ENCODE data around the gene ATAD3C. TPM values are rescaled to one million over a fixed set of nuclear protein-coding genes. Genes with fewer than 3 reads are reported as not detected.
"Not testable (repeated sequence)": the region's sequence is repeated elsewhere in the genome, so short reads cannot be mapped to it uniquely, and the experiment has no call there.

The ATAD3C gene
- total RNA-seq, 2 donors from 2014 or later: 1.7 to 2.4 TPM

- intact Hi-C loops (cut with DNase I): no loop called here
- no peak for DNase-seq
- ATAC-seq: no peak
These were observed 11.1 kb downstream of the ATAD3C start for GRCh38 chr1:1460540-1461130.

- intact Hi-C loops (cut with DNase I): no loop called here
- no peak for ATAC-seq
- DNase-seq: no peak
These were observed 12.3 kb downstream of the ATAD3C start for GRCh38 chr1:1461721-1462317.

- peak; percentile 83 to 87 for ATAC-seq
- peak; percentile 53 for DNase-seq
- intact Hi-C loops (cut with DNase I): no loop called here
These were observed 13.0 kb downstream of the ATAD3C start for GRCh38 chr1:1462318-1462966.

- intact Hi-C loops (cut with DNase I): no loop called here
These were observed 13.8 kb downstream of the ATAD3C start for GRCh38 chr1:1463312-1463711.

GRCh38 chr1:1468196-1468985 is 18.9 kb downstream of the ATAD3C start:
- intact Hi-C loops (cut with DNase I); ATAC-seq; DNase-seq: not testable (repeated sequence)

More at GRCh38 chr1:1463312-1463711, 13.8 kb downstream of the ATAD3C start:
- no peak for DNase-seq
- no peak for ATAC-seq

- intact Hi-C loops (cut with DNase I): no loop called here
- ATAC-seq: no peak
These were observed 21.3 kb downstream of the ATAD3C start for GRCh38 chr1:1470626-1471388.

GRCh38 chr1:1471389-1472052 is 22.0 kb downstream of the ATAD3C start, which contains the start of gene ATAD3B:
ATAD3B (plus strand) TSS chr1:1471765; CDS start chr1:1471885, 120 bp downstream.
- DNase-seq: peak; percentile 91
- peak; percentile 98 to 99 for ATAC-seq
- intact Hi-C loops (cut with DNase I): no loop called here

More at GRCh38 chr1:1470626-1471388, 21.3 kb downstream of the ATAD3C start:
- no peak for DNase-seq

GRCh38 chr1:1472053-1472876 is 22.8 kb downstream of the ATAD3C start:
- intact Hi-C loops (cut with DNase I); DNase-seq: not testable (repeated sequence)
- peak in 1 of 2 donors; percentile 1 for ATAC-seq

- ATAC-seq: not testable (repeated sequence)
These were observed 26.5 kb downstream of the ATAD3C start for GRCh38 chr1:1476011-1476410.

GRCh38 chr1:1477206-1477605 is 27.7 kb downstream of the ATAD3C start:
- intact Hi-C loops (cut with DNase I): no loop called here
- ATAC-seq (no peak), DNase-seq (no peak)

More at GRCh38 chr1:1476011-1476410, 26.5 kb downstream of the ATAD3C start:
- DNase-seq; intact Hi-C loops (cut with DNase I): not testable (repeated sequence)

GRCh38 chr1:1479547-1480487 is 30.3 kb downstream of the ATAD3C start:
- intact Hi-C loops (cut with DNase I): no loop called here
- DNase-seq (no peak), ATAC-seq (no peak)

GRCh38 chr1:1480488-1480867 is 31.0 kb downstream of the ATAD3C start:
- intact Hi-C loops (cut with DNase I); ATAC-seq; DNase-seq: not testable (repeated sequence)

- ATAC-seq: peak in 1 of 2 donors; percentile 13
- DNase-seq; intact Hi-C loops (cut with DNase I): not testable (repeated sequence)
These were observed 32.3 kb downstream of the ATAD3C start for GRCh38 chr1:1481811-1482210.

- DNase-seq: no peak
- intact Hi-C loops (cut with DNase I): no loop called here
- no peak for ATAC-seq
These were observed 33.4 kb downstream of the ATAD3C start for GRCh38 chr1:1482856-1483255.

GRCh38 chr1:1483714-1484113 is 34.2 kb downstream of the ATAD3C start:
- intact Hi-C loops (cut with DNase I): no loop called here
- no peak for ATAC-seq
- no peak for DNase-seq

All from left cardiac atrium (tissue), 4 donors.